ENCODE measurements around the gene FBLN2. TPM values are rescaled to one million over a fixed set of nuclear protein-coding genes. Genes with fewer than 3 reads are reported as not detected.

FBLN2 gene
- total RNA-seq, 1 donor from 2014 or later = 2.2 TPM

GRCh38 chr3:13620281-13620680 lies 71.4 kb downstream of the FBLN2 start:
- no peak for DNase-seq (ENCODE audit: low read depth, low spot score)

GRCh38 chr3:13620776-13621365 lies 71.9 kb downstream of the FBLN2 start:
- no peak for DNase-seq (ENCODE audit: low read depth, low spot score)

GRCh38 chr3:13621381-13622221 lies 72.7 kb downstream of the FBLN2 start:
- no peak for DNase-seq (ENCODE audit: low read depth, low spot score)

GRCh38 chr3:13622356-13622755 lies 73.4 kb downstream of the FBLN2 start:
- no peak for DNase-seq (ENCODE audit: low read depth, low spot score)

DNA sequence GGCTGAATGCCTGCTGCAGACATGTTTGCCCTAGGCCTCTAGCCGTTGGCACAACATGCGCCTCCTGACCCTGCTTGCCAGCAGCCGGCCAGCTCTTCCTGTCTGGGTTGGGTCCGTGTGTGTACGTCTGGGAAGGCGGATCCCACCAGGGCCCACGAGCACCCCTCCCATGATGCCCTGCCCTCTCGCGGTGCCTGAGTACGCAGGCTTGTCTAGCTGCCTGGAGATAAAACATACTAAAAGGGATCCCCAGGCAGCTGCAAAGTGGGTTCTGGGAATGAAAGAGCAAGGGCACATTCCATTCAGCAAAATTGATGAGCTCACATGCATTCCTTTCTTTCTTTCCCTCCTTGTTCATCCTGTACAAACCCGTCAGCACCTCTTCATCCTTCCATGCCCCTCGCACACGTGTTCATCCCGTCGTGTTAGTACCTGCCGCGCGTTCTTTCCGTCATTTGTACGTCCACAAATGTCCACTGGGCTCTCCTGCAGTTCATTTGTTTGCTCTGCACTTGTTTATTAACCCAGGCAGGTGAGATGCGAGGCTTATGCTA lies 74.3 kb downstream of the FBLN2 start:
- DNase-seq (ENCODE audit: low read depth, low spot score) = no peak

DNA sequence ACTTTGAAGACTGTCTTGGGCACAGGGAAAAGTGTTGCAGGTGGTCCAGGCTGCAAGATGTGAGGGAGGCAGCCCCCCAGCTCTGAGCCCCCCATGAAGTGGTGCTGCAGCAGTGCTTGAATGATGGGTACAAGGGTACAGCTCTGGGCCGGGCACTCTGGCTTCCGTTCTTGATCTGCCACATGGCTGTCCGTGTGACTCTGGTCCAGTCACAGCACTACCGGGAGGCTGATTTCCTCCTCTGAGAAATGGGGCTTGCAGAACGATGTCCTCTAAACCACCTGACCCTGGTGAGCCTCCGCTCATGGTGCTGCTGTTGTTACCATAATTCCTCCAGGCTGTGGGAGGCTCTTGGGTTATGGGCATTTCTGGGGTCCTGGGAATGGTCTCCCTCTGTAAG lies 75.1 kb downstream of the FBLN2 start:
- DNase-seq (ENCODE audit: low read depth, low spot score) = no peak

DNA sequence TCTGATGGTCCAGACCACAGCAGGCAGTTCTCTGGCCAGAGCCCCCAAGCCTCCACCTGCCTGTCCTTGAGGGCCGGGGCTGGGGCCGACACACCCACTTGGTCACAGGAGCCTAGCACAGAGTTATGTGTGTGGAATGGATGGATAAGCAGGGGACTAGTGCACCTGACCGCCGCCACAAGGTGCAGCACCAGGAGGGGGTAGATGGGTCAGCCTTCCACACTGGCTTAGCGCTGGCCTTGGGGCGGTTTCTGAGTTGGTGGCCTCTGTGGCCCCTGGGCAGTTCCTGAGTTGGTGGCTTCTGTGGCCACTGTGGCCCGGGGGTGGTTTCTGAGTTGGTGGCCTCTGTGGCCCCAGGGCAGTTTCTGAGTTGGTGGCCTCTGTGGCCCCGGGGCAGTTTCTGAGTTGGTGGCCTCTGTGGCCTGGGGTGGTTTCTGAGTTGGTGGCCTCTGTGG lies 75.8 kb downstream of the FBLN2 start:
- DNase-seq (ENCODE audit: low read depth, low spot score) = no peak

GRCh38 chr3:13626396-13626795 lies 77.5 kb downstream of the FBLN2 start:
- DNase-seq (ENCODE audit: low read depth, low spot score) = no peak

DNA sequence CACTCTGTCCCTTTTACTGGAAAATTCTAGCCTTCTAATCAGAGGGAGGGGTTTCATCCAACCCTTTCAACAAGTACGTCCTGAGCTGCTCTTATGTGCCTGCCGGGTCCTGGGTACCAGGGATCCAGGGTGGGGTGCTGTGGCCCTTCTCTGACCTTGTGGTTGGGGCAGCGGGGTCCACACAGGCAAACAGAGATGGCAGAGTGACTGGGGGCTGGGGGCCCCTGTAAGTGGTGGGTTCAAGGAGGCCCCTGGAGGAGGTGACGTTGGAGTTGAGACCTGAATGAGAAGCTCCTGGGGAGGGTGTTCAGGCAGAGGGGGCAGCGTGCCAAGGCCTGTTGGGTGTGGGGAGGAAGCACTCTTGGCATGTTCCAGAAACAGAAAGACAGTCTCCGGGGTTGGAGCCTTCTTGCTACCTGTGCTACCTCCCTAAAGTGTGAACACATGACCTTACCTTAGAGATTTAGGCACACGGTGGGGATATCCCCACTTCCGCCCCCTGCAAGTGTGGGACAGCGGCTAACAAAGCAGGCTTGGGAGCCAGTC lies 78.1 kb downstream of the FBLN2 start:
- DNase-seq (ENCODE audit: low read depth, low spot score) = no peak

DNA sequence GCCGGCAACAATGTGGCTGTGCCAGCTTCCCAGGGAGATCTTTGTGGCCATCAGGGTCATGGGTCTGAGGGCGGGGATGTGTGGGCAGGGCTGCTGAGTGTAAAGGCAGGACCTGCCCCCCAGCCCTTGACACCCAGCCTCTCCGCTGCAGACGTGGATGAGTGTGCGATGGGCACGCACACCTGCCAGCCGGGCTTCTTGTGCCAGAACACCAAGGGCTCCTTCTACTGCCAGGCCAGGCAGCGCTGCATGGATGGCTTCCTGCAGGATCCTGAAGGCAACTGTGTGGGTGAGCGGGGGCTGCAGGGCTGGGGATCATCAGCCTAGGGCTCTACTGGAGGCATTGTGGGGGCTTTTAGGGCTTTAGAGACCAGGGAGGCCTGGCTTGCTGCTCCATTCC lies 78.8 kb downstream of the FBLN2 start:
- no peak for DNase-seq (ENCODE audit: low read depth, low spot score)

GRCh38 chr3:13628432-13628831 lies 79.5 kb downstream of the FBLN2 start:
- DNase-seq (ENCODE audit: low read depth, low spot score) = no peak

DNA sequence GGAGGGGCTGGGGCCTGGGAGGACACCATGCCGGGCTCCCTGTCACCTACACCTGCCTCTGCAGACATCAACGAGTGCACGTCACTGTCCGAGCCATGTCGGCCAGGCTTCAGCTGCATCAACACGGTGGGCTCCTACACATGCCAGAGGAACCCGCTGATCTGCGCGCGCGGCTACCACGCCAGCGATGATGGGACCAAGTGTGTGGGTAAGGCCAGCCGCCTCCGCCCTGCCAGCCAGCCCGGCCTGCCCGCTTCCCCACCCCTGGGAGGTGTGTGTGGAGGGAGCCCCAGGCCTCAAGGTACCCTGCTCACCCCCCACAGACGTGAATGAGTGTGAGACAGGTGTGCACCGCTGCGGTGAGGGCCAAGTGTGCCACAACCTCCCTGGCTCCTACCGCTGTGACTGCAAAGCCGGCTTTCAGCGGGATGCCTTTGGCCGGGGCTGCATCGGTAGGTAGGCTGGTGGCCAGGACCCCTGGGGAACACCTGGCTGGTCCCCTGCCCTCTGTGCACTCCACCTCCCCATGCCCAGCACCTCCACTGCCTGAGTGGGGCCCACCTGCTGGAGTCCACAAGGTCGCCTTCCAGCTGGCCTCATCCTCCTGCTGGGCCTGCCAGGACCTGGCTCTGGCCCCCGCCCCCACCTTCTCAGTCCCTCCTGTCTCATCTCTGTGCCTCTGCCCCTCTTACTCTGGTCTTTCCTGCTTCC lies 80.1 kb downstream of the FBLN2 start:
- no peak for DNase-seq (ENCODE audit: low read depth, low spot score)

DNA sequence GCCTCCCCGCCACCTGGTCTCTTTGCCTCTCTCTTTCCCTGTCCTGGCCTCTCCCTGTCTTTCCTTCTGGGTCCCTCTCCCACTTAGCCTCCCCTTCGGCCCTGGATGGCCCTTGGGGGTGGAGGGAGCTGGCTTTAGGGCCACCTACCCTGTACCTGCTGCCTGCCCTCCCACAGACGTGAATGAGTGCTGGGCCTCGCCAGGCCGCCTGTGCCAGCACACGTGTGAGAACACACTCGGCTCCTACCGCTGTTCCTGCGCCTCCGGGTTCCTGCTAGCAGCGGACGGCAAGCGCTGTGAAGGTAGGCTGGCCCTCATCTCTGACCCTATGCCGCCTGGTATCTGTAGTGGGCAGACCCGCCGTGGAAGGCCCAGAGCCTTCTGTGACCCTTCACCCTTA lies 80.7 kb downstream of the FBLN2 start:
- DNase-seq (ENCODE audit: low read depth, low spot score) = no peak

- no peak for DNase-seq (ENCODE audit: low read depth, low spot score)
These were observed 82.3 kb downstream of the FBLN2 start for GRCh38 chr3:13631256-13631655.

DNA sequence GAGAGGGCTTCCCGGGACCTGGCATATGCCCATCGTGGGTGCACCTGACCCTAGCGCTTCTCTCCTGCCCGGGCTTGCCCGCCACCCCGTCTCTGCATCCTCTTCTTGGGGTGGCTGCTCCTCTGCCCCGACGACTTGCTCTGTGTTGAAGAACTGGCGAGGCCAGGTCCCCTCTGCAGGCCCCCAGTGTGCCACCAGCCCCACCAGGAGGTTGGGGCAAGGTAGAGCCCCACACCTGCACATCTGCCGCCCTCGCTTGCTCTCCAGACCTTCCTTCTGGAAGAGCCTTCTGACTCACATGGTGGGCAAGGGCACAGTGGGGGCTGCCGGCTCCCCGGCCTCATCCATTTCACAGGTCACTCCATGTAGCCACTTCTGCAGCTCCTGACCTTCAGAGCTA lies 84.3 kb downstream of the FBLN2 start:
- DNase-seq (ENCODE audit: low read depth, low spot score) = no peak

GRCh38 chr3:13634151-13634550 lies 85.2 kb downstream of the FBLN2 start:
- DNase-seq (ENCODE audit: low read depth, low spot score) = no peak

GRCh38 chr3:13634615-13635014 lies 85.7 kb downstream of the FBLN2 start:
- DNase-seq (ENCODE audit: low read depth, low spot score) = no peak

GRCh38 chr3:13636186-13636585 lies 87.3 kb downstream of the FBLN2 start:
- no peak for DNase-seq (ENCODE audit: low read depth, low spot score)

- no peak for DNase-seq (ENCODE audit: low read depth, low spot score)
These were observed 87.9 kb downstream of the FBLN2 start for GRCh38 chr3:13636874-13637273.

DNA sequence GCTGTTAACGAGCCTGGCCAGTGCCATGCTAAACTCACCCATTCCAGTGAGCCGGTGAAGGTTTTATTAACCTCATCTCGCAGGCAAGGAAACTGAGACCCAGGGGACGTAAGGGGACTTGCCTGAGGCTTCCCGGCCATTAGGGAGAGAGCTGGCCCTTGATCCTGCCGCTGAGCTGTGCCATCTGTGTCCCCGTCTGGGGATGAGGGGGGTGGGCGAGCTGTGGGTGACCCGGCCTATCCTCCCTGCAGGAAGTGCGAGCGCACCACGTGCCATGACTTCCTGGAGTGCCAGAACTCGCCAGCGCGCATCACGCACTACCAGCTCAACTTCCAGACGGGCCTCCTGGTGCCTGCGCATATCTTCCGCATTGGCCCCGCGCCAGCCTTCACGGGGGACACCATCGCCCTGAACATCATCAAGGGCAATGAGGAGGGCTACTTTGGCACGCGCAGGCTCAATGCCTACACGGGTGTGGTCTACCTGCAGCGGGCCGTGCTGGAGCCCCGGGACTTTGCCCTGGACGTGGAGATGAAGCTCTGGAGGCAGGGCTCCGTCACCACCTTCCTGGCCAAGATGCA lies 88.5 kb downstream of the FBLN2 start:
- no peak for DNase-seq (ENCODE audit: low read depth, low spot score)

DNA sequence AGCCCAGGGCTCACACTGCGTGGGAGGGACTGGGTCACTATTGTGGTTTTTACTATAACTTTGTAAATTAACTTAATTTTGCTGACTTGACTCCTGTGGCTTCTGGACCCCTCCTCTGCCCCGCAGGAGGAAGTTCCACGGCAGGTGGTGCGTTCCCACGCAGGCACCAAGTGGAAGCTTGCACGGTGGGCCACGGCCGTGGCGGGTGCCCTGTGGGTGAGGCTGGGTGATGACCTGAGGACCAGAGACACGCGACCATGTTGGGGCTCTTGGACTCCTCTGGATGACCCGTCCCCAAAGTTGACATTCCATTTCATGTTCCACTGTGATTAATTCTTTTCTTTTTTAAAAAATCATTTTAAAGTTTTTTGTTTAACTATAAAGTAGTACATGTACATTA lies 89.0 kb downstream of the FBLN2 start:
- DNase-seq (ENCODE audit: low read depth, low spot score) = no peak
